WTC11 (cell line): ENCODE measurements around the gene COLEC12.

Source experiments
- ELF4 ChIP-seq: sonication (generic); formaldehyde crosslinking; IDR thresholded peaks from 2 replicates; pipeline ENCODE4 v1.8.1; 2022; ENCODE audit warnings: low read depth, mild to moderate bottlenecking, moderate library complexity, missing genetic modification reagents
- SMAD4 ChIP-seq: sonication (generic); formaldehyde crosslinking; IDR thresholded peaks from 2 replicates; pipeline ENCODE4 v1.8.0; 2022; ENCODE audit warnings: mild to moderate bottlenecking, missing genetic modification reagents
- TF ChIP-seq, protein P1 (sequence below): fragments of 200-600 bp; IDR thresholded peaks from 2 replicates; pipeline ENCODE4 v1.8.0; 2022; ENCODE audit warnings: antibody characterized with exemption
- TF ChIP-seq, protein P2 (sequence below): sonication (generic); formaldehyde crosslinking; IDR thresholded peaks from 2 replicates; pipeline ENCODE4 v1.8.1; 2022; ENCODE audit warnings: mild to moderate bottlenecking, missing genetic modification reagents, moderate library complexity, borderline replicate concordance
- TF ChIP-seq, protein P3 (sequence below): sonication (generic); formaldehyde crosslinking; IDR thresholded peaks from 2 replicates; pipeline ENCODE4 v1.8.0; 2022; ENCODE audit warnings: missing genetic modification reagents

DNA sequence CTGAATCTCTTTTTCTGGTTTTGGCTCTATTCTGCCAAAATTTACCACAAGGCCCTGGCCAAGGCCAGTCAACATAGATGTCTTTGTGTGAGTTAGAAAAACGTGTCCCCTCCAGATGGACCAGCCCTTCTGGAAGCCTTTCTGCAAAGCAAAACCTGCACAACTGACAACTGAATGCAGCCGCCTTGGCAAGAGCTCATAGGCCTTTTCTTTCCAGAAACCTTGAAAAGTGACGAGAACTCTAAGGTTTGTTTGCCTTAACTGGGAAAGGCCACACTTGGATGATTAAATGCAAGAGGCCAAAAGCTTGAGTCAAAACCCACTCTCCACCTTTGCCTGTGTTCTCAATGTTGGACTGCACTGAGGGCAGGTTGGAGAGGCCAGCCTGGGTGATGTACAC is 103.9 kb downstream of the COLEC12 start:
- TF ChIP-seq, protein P1, sequence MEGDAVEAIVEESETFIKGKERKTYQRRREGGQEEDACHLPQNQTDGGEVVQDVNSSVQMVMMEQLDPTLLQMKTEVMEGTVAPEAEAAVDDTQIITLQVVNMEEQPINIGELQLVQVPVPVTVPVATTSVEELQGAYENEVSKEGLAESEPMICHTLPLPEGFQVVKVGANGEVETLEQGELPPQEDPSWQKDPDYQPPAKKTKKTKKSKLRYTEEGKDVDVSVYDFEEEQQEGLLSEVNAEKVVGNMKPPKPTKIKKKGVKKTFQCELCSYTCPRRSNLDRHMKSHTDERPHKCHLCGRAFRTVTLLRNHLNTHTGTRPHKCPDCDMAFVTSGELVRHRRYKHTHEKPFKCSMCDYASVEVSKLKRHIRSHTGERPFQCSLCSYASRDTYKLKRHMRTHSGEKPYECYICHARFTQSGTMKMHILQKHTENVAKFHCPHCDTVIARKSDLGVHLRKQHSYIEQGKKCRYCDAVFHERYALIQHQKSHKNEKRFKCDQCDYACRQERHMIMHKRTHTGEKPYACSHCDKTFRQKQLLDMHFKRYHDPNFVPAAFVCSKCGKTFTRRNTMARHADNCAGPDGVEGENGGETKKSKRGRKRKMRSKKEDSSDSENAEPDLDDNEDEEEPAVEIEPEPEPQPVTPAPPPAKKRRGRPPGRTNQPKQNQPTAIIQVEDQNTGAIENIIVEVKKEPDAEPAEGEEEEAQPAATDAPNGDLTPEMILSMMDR, result no peak
- no peak for TF ChIP-seq SMAD4
- TF ChIP-seq, protein P2, sequence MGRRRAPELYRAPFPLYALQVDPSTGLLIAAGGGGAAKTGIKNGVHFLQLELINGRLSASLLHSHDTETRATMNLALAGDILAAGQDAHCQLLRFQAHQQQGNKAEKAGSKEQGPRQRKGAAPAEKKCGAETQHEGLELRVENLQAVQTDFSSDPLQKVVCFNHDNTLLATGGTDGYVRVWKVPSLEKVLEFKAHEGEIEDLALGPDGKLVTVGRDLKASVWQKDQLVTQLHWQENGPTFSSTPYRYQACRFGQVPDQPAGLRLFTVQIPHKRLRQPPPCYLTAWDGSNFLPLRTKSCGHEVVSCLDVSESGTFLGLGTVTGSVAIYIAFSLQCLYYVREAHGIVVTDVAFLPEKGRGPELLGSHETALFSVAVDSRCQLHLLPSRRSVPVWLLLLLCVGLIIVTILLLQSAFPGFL (CRISPR knock-in tag), result no peak
- TF ChIP-seq ELF4 (CRISPR knock-in tag), result no peak
- TF ChIP-seq, protein P3, sequence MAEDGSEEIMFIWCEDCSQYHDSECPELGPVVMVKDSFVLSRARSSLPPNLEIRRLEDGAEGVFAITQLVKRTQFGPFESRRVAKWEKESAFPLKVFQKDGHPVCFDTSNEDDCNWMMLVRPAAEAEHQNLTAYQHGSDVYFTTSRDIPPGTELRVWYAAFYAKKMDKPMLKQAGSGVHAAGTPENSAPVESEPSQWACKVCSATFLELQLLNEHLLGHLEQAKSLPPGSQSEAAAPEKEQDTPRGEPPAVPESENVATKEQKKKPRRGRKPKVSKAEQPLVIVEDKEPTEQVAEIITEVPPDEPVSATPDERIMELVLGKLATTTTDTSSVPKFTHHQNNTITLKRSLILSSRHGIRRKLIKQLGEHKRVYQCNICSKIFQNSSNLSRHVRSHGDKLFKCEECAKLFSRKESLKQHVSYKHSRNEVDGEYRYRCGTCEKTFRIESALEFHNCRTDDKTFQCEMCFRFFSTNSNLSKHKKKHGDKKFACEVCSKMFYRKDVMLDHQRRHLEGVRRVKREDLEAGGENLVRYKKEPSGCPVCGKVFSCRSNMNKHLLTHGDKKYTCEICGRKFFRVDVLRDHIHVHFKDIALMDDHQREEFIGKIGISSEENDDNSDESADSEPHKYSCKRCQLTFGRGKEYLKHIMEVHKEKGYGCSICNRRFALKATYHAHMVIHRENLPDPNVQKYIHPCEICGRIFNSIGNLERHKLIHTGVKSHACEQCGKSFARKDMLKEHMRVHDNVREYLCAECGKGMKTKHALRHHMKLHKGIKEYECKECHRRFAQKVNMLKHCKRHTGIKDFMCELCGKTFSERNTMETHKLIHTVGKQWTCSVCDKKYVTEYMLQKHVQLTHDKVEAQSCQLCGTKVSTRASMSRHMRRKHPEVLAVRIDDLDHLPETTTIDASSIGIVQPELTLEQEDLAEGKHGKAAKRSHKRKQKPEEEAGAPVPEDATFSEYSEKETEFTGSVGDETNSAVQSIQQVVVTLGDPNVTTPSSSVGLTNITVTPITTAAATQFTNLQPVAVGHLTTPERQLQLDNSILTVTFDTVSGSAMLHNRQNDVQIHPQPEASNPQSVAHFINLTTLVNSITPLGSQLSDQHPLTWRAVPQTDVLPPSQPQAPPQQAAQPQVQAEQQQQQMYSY (CRISPR knock-in tag), result no peak
